ENCODE results near the gene NEK4.

Gene NEK4

DNA sequence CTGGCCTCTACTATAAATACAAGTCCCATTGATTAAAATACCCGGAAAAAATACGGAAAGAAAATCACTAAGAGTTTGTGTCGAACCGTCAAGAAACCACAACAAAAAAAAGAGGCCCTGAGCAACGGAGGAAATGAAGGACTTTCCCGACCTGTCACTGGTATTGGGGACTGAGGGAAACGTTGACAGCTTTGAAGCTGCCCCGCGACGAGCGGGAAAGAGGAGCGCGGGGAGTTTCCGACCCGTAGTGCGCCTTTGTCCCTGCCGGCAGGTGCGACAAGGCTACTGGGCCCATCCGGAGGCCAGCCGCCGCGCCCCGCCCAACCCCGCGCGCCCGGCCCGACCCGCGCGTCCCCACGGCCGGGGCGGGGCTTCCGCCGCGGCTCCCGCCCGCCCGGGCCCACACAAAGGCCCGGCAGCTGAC lies 85.4 kb downstream of the NEK4 start:
- H3K23ac ChIP-seq (ENCODE audit: low read length), result no peak overlapping the region
- no peak overlapping the region for H2BK120ac ChIP-seq (ENCODE audit: low read depth, low read length)
- H3K36me3 ChIP-seq (ENCODE audit: control insufficient read depth, insufficient read depth, low read length), result peaks cover 19% of the 10 kb centered on the region
- DNase-seq, result peak; percentile 83
- no peaks in the 10 kb centered on the region for H3K4me1 ChIP-seq (ENCODE audit: control insufficient read depth, low read depth, low read length)
- H3K79me1 ChIP-seq (ENCODE audit: low read length), result peaks cover 15% of the 10 kb centered on the region
- H3K4ac ChIP-seq (ENCODE audit: low read depth, low read length), result no peak overlapping the region
- H3K4me2 ChIP-seq (ENCODE audit: low read length), result peak overlapping the region; percentile 9
- H3K27me3 ChIP-seq (ENCODE audit: insufficient read depth, low read length, poor library complexity), result no peaks in the 10 kb centered on the region
- H4K5ac ChIP-seq (ENCODE audit: low read length), result no peak overlapping the region
- peak overlapping the region; percentile 90 for H3K27ac ChIP-seq (ENCODE audit: low read depth, low read length)
- peaks cover 55% of the 10 kb centered on the region for H3K79me2 ChIP-seq (ENCODE audit: control insufficient read depth, insufficient read depth, low read length)
- no peak overlapping the region for H4K8ac ChIP-seq (ENCODE audit: low read depth, low read length)
- H2AK5ac ChIP-seq (ENCODE audit: low read length), result no peak overlapping the region
- no CpG with 5 or more reads among the region's 41 CpGs for WGBS (ENCODE audit: extremely low coverage, insufficient coverage, low lambda C conversion rate)
- no peak overlapping the region for H2BK5ac ChIP-seq (ENCODE audit: low read length)
- H3K56ac ChIP-seq (ENCODE audit: low read length), result peak overlapping the region; percentile 94
- H2BK15ac ChIP-seq (replicated peaks; ENCODE audit: low read depth), result no peak overlapping the region
- H3K4me3 ChIP-seq (ENCODE audit: low read length), result peak overlapping the region; percentile 69
- peak overlapping the region; percentile 90 for H3K9ac ChIP-seq (ENCODE audit: low read length)
- peak overlapping the region; percentile 71 for H3K18ac ChIP-seq (ENCODE audit: low read length)

- no peak overlapping the region for H4K8ac ChIP-seq (ENCODE audit: low read depth, low read length)
- no peak overlapping the region for H3K27ac ChIP-seq (ENCODE audit: low read depth, low read length)
- no peaks in the 10 kb centered on the region for H3K27me3 ChIP-seq (ENCODE audit: insufficient read depth, low read length, poor library complexity)
- no peak overlapping the region for H3K4me2 ChIP-seq (ENCODE audit: low read length)
- H3K4me3 ChIP-seq (ENCODE audit: low read length), result no peak overlapping the region
- H3K4me1 ChIP-seq (ENCODE audit: control insufficient read depth, low read depth, low read length), result no peaks in the 10 kb centered on the region
- H3K56ac ChIP-seq (ENCODE audit: low read length), result no peak overlapping the region
- H3K9ac ChIP-seq (ENCODE audit: low read length), result no peak overlapping the region
- no CpG with 5 or more reads among the region's 5 CpGs for WGBS (ENCODE audit: extremely low coverage, insufficient coverage, low lambda C conversion rate)
- peaks cover 17% of the 10 kb centered on the region for H3K79me1 ChIP-seq (ENCODE audit: low read length)
- no peak overlapping the region for H4K5ac ChIP-seq (ENCODE audit: low read length)
- H2BK120ac ChIP-seq (ENCODE audit: low read depth, low read length), result no peak overlapping the region
- H3K18ac ChIP-seq (ENCODE audit: low read length), result no peak overlapping the region
- H3K79me2 ChIP-seq (ENCODE audit: control insufficient read depth, insufficient read depth, low read length), result peaks cover 57% of the 10 kb centered on the region
- H2BK5ac ChIP-seq (ENCODE audit: low read length), result no peak overlapping the region
- H2BK15ac ChIP-seq (replicated peaks; ENCODE audit: low read depth), result no peak overlapping the region
- H2AK5ac ChIP-seq (ENCODE audit: low read length), result no peak overlapping the region
- no peak for DNase-seq
- H3K36me3 ChIP-seq (ENCODE audit: control insufficient read depth, insufficient read depth, low read length), result peaks cover 15% of the 10 kb centered on the region
- no peak overlapping the region for H3K4ac ChIP-seq (ENCODE audit: low read depth, low read length)
- no peak overlapping the region for H3K23ac ChIP-seq (ENCODE audit: low read length)
Observed at GRCh38 chr3:52684184-52684583, 86.6 kb downstream of the NEK4 start.

DNA sequence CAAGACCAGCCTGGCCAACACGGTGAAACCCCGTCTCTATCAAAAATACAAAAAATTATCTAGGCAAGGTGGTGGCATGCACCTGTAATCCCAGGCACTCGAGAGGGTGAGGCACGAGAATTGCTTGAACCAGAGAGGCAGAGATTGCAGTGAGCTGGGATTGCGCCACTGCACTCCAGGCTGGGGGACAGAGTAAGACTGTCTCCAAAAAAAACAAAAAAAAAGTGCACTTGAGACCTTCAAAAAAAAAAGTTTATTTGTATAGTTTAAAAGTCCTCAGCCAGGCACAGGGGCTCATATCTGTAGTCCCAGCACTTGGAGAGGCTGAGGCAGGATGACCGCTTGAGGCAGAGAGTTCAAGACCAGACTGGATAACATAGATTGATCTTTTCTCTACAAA lies 87.1 kb downstream of the NEK4 start:
- H3K4me2 ChIP-seq (ENCODE audit: low read length), result no peak overlapping the region
- H3K79me2 ChIP-seq (ENCODE audit: control insufficient read depth, insufficient read depth, low read length), result peaks cover 52% of the 10 kb centered on the region
- peaks cover 12% of the 10 kb centered on the region for H3K36me3 ChIP-seq (ENCODE audit: control insufficient read depth, insufficient read depth, low read length)
- no peak overlapping the region for H2BK120ac ChIP-seq (ENCODE audit: low read depth, low read length)
- no peak overlapping the region for H2BK15ac ChIP-seq (replicated peaks; ENCODE audit: low read depth)
- peak overlapping the region; percentile 34 for H3K56ac ChIP-seq (ENCODE audit: low read length)
- H2AK5ac ChIP-seq (ENCODE audit: low read length), result no peak overlapping the region
- no peak overlapping the region for H3K27ac ChIP-seq (ENCODE audit: low read depth, low read length)
- no peaks in the 10 kb centered on the region for H3K4me1 ChIP-seq (ENCODE audit: control insufficient read depth, low read depth, low read length)
- WGBS (ENCODE audit: extremely low coverage, insufficient coverage, low lambda C conversion rate), result no CpG with 5 or more reads among the region's 6 CpGs
- H3K27me3 ChIP-seq (ENCODE audit: insufficient read depth, low read length, poor library complexity), result no peaks in the 10 kb centered on the region
- H3K4me3 ChIP-seq (ENCODE audit: low read length), result no peak overlapping the region
- no peak for DNase-seq
- no peak overlapping the region for H4K8ac ChIP-seq (ENCODE audit: low read depth, low read length)
- H4K5ac ChIP-seq (ENCODE audit: low read length), result no peak overlapping the region
- no peak overlapping the region for H2BK5ac ChIP-seq (ENCODE audit: low read length)
- H3K79me1 ChIP-seq (ENCODE audit: low read length), result peaks cover 13% of the 10 kb centered on the region
- no peak overlapping the region for H3K9ac ChIP-seq (ENCODE audit: low read length)
- H3K23ac ChIP-seq (ENCODE audit: low read length), result no peak overlapping the region
- H3K4ac ChIP-seq (ENCODE audit: low read depth, low read length), result peak overlapping the region; percentile 25
- H3K18ac ChIP-seq (ENCODE audit: low read length), result no peak overlapping the region

DNA sequence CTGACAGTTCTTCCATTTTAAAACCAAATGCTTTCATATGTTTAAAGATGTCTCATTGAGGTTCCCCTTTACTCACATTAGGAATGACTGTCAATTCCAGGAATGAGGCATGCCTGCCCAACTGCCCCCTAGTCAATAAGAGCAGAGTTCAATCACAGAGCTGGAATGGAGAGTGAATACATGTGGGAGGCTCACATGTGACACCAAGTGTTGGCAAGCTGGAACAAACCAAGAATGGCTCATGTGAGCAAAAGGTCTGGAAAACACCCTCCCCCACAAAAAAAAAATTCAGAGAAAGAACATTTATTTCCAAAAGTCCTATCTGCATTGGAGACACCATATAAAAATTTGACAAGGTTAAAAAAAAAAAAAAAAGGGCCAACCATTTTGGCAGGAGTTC lies 88.7 kb downstream of the NEK4 start:
- Histone ChIP-seq H3K36me3 (ENCODE audit: control insufficient read depth, insufficient read depth, low read length) (peaks cover 8% of the 10 kb centered on the region), H3K79me2 (ENCODE audit: control insufficient read depth, insufficient read depth, low read length) (peaks cover 38% of the 10 kb centered on the region), H2AK5ac (ENCODE audit: low read length) (no peak overlapping the region), H2BK120ac (ENCODE audit: low read depth, low read length) (no peak overlapping the region), H3K4me1 (ENCODE audit: control insufficient read depth, low read depth, low read length) (no peaks in the 10 kb centered on the region), H3K23ac (ENCODE audit: low read length) (no peak overlapping the region), H3K27ac (ENCODE audit: low read depth, low read length) (no peak overlapping the region), H3K4ac (ENCODE audit: low read depth, low read length) (no peak overlapping the region), H2BK15ac (replicated peaks; ENCODE audit: low read depth) (no peak overlapping the region), H4K8ac (ENCODE audit: low read depth, low read length) (no peak overlapping the region), H4K5ac (ENCODE audit: low read length) (no peak overlapping the region), H3K4me3 (ENCODE audit: low read length) (no peak overlapping the region), H3K79me1 (ENCODE audit: low read length) (peaks cover 6% of the 10 kb centered on the region), H3K27me3 (ENCODE audit: insufficient read depth, low read length, poor library complexity) (no peaks in the 10 kb centered on the region), H3K18ac (ENCODE audit: low read length) (no peak overlapping the region), H3K9ac (ENCODE audit: low read length) (no peak overlapping the region), H3K4me2 (ENCODE audit: low read length) (no peak overlapping the region), H2BK5ac (ENCODE audit: low read length) (no peak overlapping the region), H3K56ac (ENCODE audit: low read length) (no peak overlapping the region)
- peak; percentile 72 for DNase-seq

- no peak overlapping the region for H2AK5ac ChIP-seq (ENCODE audit: low read length)
- no peak overlapping the region for H3K4ac ChIP-seq (ENCODE audit: low read depth, low read length)
- no peak overlapping the region for H2BK15ac ChIP-seq (replicated peaks; ENCODE audit: low read depth)
- no peak overlapping the region for H3K56ac ChIP-seq (ENCODE audit: low read length)
- no peak overlapping the region for H3K9ac ChIP-seq (ENCODE audit: low read length)
- DNase-seq, result no peak
- H3K27ac ChIP-seq (ENCODE audit: low read depth, low read length), result no peak overlapping the region
- 100% methylated on average over 1 of the region's 3 CpGs for WGBS (ENCODE audit: extremely low coverage, insufficient coverage, low lambda C conversion rate)
- H3K79me2 ChIP-seq (ENCODE audit: control insufficient read depth, insufficient read depth, low read length), result peaks cover 34% of the 10 kb centered on the region
- H2BK5ac ChIP-seq (ENCODE audit: low read length), result no peak overlapping the region
- peaks cover 8% of the 10 kb centered on the region for H3K36me3 ChIP-seq (ENCODE audit: control insufficient read depth, insufficient read depth, low read length)
- no peaks in the 10 kb centered on the region for H3K4me1 ChIP-seq (ENCODE audit: control insufficient read depth, low read depth, low read length)
- H3K4me3 ChIP-seq (ENCODE audit: low read length), result no peak overlapping the region
- H4K8ac ChIP-seq (ENCODE audit: low read depth, low read length), result no peak overlapping the region
- no peak overlapping the region for H2BK120ac ChIP-seq (ENCODE audit: low read depth, low read length)
- no peak overlapping the region for H3K18ac ChIP-seq (ENCODE audit: low read length)
- no peak overlapping the region for H4K5ac ChIP-seq (ENCODE audit: low read length)
- H3K23ac ChIP-seq (ENCODE audit: low read length), result no peak overlapping the region
- no peaks in the 10 kb centered on the region for H3K27me3 ChIP-seq (ENCODE audit: insufficient read depth, low read length, poor library complexity)
- no peak overlapping the region for H3K4me2 ChIP-seq (ENCODE audit: low read length)
- H3K79me1 ChIP-seq (ENCODE audit: low read length), result peaks cover 6% of the 10 kb centered on the region
Observed at GRCh38 chr3:52681596-52681995, 89.1 kb downstream of the NEK4 start.

DNA sequence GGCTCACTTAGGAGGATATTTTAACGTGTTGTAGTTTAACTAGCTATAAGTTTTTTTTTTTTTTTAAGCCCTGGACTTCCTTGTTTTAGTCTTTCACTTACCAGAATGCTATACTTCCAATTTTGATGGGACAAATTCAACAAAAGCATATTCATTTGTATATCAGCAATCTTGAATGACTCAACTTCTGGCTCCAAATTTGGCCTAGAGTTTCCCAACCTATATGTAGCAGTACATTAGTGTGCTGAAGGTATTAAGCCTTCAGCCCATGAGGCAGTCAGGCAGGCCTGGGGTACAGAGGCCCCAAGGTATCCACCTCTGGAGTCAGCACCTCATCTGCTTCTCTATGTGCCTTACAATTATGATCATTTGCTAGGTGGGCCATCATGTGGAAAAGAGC lies 90.9 kb downstream of the NEK4 start:
- H2BK5ac ChIP-seq (ENCODE audit: low read length), result no peak overlapping the region
- H3K27me3 ChIP-seq (ENCODE audit: insufficient read depth, low read length, poor library complexity), result no peaks in the 10 kb centered on the region
- H3K79me2 ChIP-seq (ENCODE audit: control insufficient read depth, insufficient read depth, low read length), result peaks cover 27% of the 10 kb centered on the region
- no peak overlapping the region for H3K56ac ChIP-seq (ENCODE audit: low read length)
- H3K27ac ChIP-seq (ENCODE audit: low read depth, low read length), result no peak overlapping the region
- no peak for DNase-seq
- H2BK120ac ChIP-seq (ENCODE audit: low read depth, low read length), result no peak overlapping the region
- no peak overlapping the region for H3K4me2 ChIP-seq (ENCODE audit: low read length)
- H4K8ac ChIP-seq (ENCODE audit: low read depth, low read length), result no peak overlapping the region
- no peak overlapping the region for H3K23ac ChIP-seq (ENCODE audit: low read length)
- no peak overlapping the region for H3K18ac ChIP-seq (ENCODE audit: low read length)
- H3K4me3 ChIP-seq (ENCODE audit: low read length), result no peak overlapping the region
- peaks cover 8% of the 10 kb centered on the region for H3K36me3 ChIP-seq (ENCODE audit: control insufficient read depth, insufficient read depth, low read length)
- H3K79me1 ChIP-seq (ENCODE audit: low read length), result peaks cover 6% of the 10 kb centered on the region
- H2BK15ac ChIP-seq (replicated peaks; ENCODE audit: low read depth), result no peak overlapping the region
- no peaks in the 10 kb centered on the region for H3K4me1 ChIP-seq (ENCODE audit: control insufficient read depth, low read depth, low read length)
- H3K9ac ChIP-seq (ENCODE audit: low read length), result no peak overlapping the region
- WGBS (ENCODE audit: extremely low coverage, insufficient coverage, low lambda C conversion rate), result no CpG with 5 or more reads among the region's 1 CpG
- no peak overlapping the region for H2AK5ac ChIP-seq (ENCODE audit: low read length)
- no peak overlapping the region for H3K4ac ChIP-seq (ENCODE audit: low read depth, low read length)
- no peak overlapping the region for H4K5ac ChIP-seq (ENCODE audit: low read length)
